GM21526 (cell line): ENCODE data around the gene MTA1.

Source experiments
- ATAC-seq: cut with Tn5 transposase; IDR thresholded peaks from one replicate; pipeline ENCODE4 v1.9.1; 2021; ENCODE audit warnings: moderate library complexity; ENCODE audit not compliant: unreplicated experiment, low FRiP score

MTA1 gene

GRCh38 chr14:105401699-105402098 is 17.9 kb upstream of the MTA1 start:
- ATAC-seq, result no peak

- no peak for ATAC-seq
Measured at GRCh38 chr14:105408592-105408991, 11.0 kb upstream of the MTA1 start.

- ATAC-seq, result no peak
Measured at GRCh38 chr14:105409364-105409763, 10.3 kb upstream of the MTA1 start.

GRCh38 chr14:105410642-105411016 is 9.0 kb upstream of the MTA1 start:
- ATAC-seq, result no peak

GRCh38 chr14:105411017-105411941 is 8.3 kb upstream of the MTA1 start:
- ATAC-seq, result no peak

DNA sequence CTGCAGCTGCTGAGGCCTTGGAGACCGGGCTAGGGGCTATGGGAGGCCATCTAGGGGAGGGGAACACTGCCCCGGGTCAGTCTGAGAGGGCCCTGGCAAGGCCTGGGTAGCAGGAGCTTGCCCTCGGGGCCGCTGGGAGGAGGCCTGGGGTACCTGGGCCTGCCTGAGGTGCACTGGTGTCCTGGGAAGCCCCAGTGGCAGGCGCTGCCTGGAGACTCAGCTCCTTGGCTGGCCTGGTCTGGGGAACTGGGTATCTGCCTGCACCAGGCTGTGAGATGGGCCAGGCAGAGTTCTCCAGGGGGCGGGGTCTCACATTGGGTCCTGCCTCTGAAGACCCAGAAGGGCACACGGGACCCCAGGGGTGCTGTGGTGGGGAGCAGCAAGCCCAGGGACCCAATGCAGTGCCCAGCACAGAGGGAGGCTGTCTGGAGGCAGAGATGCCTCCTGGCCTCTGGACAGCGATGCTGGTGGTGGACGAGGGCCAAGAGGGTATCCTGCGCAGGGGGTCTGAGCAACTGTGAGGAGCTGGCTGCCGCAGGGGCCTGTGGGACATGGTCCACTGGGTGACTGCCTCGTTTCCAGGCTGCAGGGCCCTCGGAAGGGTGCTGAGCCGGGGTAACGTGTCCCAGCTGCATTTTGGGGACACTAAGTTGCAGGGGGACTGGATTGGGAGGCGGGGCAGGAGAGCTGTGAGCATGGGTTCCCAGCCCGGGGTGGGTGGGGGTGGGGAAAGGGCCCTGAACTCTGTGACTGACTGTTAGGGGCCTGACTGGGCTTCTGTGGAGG is 7.4 kb upstream of the MTA1 start:
- no peak for ATAC-seq

DNA sequence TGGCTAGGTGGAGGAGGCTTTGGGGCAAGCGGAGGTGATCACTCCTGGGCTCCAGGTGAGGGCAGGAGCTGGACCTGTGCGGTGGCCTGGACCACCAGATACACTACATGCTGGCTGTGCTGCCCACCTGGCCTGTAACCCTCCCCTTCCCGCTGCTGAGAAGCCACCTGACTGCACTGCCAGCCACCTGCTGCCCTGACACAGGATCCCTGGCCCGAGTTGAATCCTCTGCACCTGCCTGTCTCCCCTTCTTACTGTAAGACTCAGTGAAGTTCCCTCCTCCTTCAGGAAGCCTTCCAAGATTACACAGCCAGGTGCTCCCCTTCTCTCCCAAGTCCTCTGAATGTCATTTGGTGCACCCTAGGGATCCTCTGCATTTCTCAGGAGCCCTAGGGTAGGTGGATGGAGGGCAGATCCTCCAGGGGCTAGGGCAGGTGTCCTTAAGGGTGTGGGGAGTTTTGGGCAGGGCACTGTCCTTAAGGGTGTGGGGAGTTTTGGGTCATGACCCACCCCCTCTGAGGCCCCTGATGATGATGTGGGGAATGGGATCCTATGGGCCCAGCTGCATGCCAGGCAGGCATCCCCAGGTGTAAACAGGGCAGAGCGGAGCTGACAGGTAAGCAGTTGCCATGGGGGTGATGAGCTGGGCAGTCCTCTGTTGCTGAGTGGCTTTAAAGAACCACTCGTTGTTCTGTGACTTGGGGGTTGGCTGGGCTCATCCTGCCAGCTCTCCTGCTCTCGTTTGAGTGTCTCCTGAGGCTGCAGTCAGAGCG is 6.7 kb upstream of the MTA1 start:
- ATAC-seq, result no peak

- ATAC-seq, result no peak
Measured at GRCh38 chr14:105413544-105413886, 6.1 kb upstream of the MTA1 start.

DNA sequence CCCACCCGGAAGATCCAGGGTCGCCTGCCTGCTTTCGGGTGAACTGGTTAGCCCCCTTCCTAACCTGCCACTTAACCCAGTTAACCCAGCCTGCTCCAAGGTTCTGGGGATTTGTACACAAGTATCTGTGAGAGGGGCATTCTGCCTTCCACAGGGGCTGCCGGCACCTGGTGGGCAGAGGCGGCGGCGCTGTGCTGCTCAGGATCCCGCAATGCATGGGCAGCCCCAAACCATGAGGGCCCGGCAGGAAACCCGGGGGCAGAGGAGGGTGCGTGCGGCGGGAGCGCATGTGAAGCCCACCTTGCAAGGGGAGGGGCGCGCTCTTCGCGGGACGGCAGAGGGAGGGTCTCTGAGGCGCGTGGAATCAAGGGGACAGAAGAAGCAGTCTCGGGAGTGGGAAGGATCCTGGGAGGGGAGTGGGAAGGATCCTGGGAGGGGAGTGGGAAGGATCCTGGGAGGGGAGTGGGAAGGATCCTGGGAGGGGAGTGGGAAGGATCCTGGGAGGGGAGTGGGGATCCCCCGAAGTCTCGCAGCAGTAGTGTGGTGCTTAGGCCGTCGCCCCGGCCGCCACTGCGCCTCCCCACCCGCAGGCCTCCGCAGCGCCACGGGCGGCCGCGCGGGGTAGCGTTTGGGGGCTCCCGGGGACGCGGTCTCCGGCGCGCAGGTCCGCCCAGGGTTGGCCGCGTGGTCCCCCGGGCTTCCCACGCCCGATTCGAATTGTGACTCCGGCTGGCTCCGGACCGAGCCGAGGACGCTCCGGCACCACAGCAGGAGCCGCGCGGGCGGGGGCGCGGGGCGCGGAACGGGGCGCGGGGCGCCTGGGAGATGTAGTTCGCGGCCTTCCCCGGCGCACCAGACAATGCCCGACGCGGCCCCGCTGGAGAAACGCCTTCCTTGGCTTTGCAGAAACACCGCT is 4.9 kb upstream of the MTA1 start:
- ATAC-seq, result no peak

- no peak for ATAC-seq
Measured at GRCh38 chr14:105415481-105416428, 3.9 kb upstream of the MTA1 start.

GRCh38 chr14:105416671-105417070 is 3.0 kb upstream of the MTA1 start:
- no peak for ATAC-seq

- ATAC-seq, result no peak
Measured at GRCh38 chr14:105417690-105418121, 1.9 kb upstream of the MTA1 start.

- no peak for ATAC-seq
Measured at GRCh38 chr14:105418269-105419194, 1.1 kb upstream of the MTA1 start.

DNA sequence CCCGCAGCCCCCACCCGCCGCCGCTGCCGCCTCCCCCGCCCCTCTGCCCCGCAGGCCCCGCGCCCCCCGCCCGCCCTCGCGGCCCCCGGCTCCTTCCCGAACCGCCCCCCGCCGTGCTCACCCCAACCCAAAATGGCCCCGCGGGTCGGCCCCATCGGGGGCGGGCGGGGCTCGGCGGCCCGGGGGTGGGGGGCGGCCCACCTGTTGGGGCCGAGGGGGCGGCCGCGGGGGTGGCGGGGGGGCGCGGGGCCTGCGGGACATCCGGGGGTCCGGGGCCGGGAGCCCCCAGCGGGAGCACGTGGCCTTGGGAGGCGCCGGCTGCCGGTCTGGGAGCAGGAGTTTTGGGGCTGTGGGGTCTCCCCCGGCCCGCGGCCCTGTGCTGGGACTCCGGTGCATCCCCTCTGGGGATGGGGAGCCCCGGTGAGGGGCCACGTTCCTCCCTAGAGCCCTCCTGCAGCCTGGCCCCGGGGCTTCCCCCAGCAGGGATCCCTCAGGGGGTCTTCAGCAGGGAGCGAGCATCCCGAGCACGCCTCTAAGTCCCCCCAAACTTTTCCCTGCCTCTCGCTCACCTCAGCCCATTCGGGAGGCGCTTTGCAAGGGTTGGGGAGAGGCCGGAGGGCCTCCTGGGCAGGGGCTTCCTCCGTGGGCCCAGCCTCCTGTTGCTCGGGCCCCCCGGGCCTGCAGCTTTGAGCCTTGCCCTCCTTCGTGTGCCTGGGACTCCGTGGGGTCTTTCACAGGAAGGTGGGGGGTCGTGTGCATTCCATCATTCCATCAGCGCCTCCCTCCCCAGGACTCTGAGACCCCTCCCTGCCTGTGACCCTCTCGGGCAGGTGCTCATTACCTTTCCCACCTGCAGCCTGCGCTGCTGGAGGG is 710 bp downstream of the MTA1 start:
- no peak for ATAC-seq

DNA sequence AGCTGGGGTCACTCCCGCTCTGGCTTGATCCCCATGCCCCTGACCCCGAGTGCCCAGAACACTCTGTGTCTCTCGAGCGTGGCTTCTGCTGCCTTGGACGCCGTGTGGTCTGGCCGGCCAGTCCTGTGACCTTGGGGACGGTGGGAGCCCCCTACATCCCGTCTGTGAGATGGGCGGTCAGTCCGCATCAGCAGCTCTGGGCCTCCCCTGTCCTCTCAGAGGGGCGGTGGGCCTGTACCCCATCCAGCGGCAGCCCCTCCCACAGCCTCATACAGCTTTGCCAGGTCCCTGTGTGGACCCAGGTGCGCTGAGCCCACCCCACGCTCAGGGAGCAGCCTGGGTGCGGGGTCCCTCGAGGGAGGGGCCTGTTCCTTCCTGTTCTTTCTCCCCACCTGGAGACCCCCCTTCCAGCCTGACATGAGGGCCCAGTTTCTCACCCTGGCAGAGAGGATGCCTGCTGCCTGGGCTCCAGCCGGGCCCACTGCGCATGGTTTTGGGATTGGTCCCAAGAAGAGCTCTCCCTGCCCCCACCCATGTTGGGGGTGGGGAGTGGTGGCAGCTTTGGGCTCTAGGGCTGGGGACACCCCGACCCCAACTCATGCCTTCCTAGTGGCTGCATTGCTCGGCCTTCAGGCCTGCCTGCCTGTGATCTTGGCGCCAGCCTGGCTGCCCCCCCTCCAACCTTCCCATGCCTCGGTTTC is 1.5 kb downstream of the MTA1 start:
- no peak for ATAC-seq
